Astrocyte (in vitro differentiated cells and primary cell): ENCODE data around the gene PBX2.

ENCODE experiments used
- CTCF ChIP-seq: IDR thresholded peaks from 2 replicates; pipeline ENCODE4 v1.5.1; 2011; ENCODE audit warnings: low read depth, mild to moderate bottlenecking, inconsistent platforms, low read length, moderate library complexity; ENCODE audit not compliant: insufficient read depth
- EZH2 ChIP-seq: IDR thresholded peaks from 2 replicates; pipeline ENCODE4 v1.6.1; 2012; ENCODE audit warnings: mild to moderate bottlenecking, low read length, inconsistent platforms; ENCODE audit not compliant: insufficient read depth

GRCh38 chr6:32190054-32190851, at the start of gene PBX2:
- TF ChIP-seq CTCF = no peak
- TF ChIP-seq EZH2 = no peak
